T follicular helper cell (primary cell): Measurements from ENCODE around the gene ZNF782.
"Not testable (repeated sequence)": the region's sequence is repeated elsewhere in the genome, so short reads cannot be mapped to it uniquely, and the experiment has no call there.

Experiments
- DNase-seq: peaks from one replicate; pipeline ENCODE4 v3.0.0-alpha.2; 2020; ENCODE audit warnings: low read depth

Gene ZNF782

GRCh38 chr9:96854651-96855273 lies 448 bp upstream of the ZNF782 start:
- DNase-seq, result no peak

- DNase-seq, result no peak
Observed at GRCh38 chr9:96852676-96853075, 1.6 kb downstream of the ZNF782 start.

GRCh38 chr9:96844040-96844439 lies 10.3 kb downstream of the ZNF782 start:
- no peak for DNase-seq

GRCh38 chr9:96818533-96818932 lies 35.8 kb downstream of the ZNF782 start:
- no peak for DNase-seq

GRCh38 chr9:96817973-96818372 lies 36.3 kb downstream of the ZNF782 start:
- no peak for DNase-seq

GRCh38 chr9:96813607-96814006 lies 40.7 kb downstream of the ZNF782 start:
- DNase-seq, result no peak

GRCh38 chr9:96798959-96799358 lies 55.4 kb downstream of the ZNF782 start:
- DNase-seq, result not testable (repeated sequence)

GRCh38 chr9:96784021-96784420 lies 70.3 kb downstream of the ZNF782 start:
- no peak for DNase-seq

GRCh38 chr9:96782235-96782634 lies 72.1 kb downstream of the ZNF782 start:
- DNase-seq, result no peak

GRCh38 chr9:96781552-96781951 lies 72.8 kb downstream of the ZNF782 start:
- DNase-seq, result no peak

- no peak for DNase-seq
Observed at GRCh38 chr9:96779089-96779488, 75.2 kb downstream of the ZNF782 start.

GRCh38 chr9:96777426-96777864 lies 76.9 kb downstream of the ZNF782 start:
- no peak for DNase-seq

- DNase-seq, result no peak
Observed at GRCh38 chr9:96771124-96771523, 83.2 kb downstream of the ZNF782 start.

GRCh38 chr9:96769989-96770388 lies 84.3 kb downstream of the ZNF782 start:
- DNase-seq, result no peak
